Neural cell (in vitro differentiated cells): Measurements from ENCODE around the gene PIK3CG.

Experiments
- CTCF ChIP-seq: fragments of 450-650 bp; IDR thresholded peaks from 2 replicates; pipeline ENCODE4 v1.5.1; 2014; ENCODE audit warnings: antibody characterized with exemption, mild to moderate bottlenecking, moderate library complexity; ENCODE audit not compliant: poor library complexity, severe bottlenecking
- EP300 ChIP-seq: fragments of 450-650 bp; conservative IDR thresholded peaks from 2 replicates; pipeline ENCODE4 v1.6.1; 2014; ENCODE audit warnings: antibody characterized with exemption, mild to moderate bottlenecking, moderate library complexity; ENCODE audit not compliant: poor library complexity, severe bottlenecking
- EZH2 ChIP-seq: fragments of 200-600, 300-800 bp; shearing (Covaris generic), sonication (generic); IDR thresholded peaks from 2 replicates; pipeline ENCODE4 v1.6.1; 2014; ENCODE audit warnings: antibody characterized with exemption, low read length, borderline replicate concordance, mild to moderate bottlenecking; ENCODE audit not compliant: insufficient read depth, poor library complexity, severe bottlenecking
- MXI1 ChIP-seq: fragments of 450-650 bp; conservative IDR thresholded peaks from 2 replicates; pipeline ENCODE4 v1.6.1; 2014; ENCODE audit warnings: antibody characterized with exemption, mild to moderate bottlenecking; ENCODE audit not compliant: poor library complexity, severe bottlenecking
- POLR2AphosphoS5 ChIP-seq: IDR thresholded peaks from 2 replicates; pipeline ENCODE4 v1.6.1; 2012
- REST ChIP-seq: IDR thresholded peaks from 2 replicates; pipeline ENCODE4 v1.6.1; 2012; ENCODE audit warnings: borderline replicate concordance

GRCh38 chr7:106840342-106840741, 24.7 kb upstream of the PIK3CG start:
- no peak for TF ChIP-seq EZH2
- TF ChIP-seq POLR2AphosphoS5 = no peak
- TF ChIP-seq CTCF = no peak
- TF ChIP-seq MXI1 = no peak
- no peak for TF ChIP-seq REST
- no peak for TF ChIP-seq EP300
